Measurements from ENCODE around the gene PRAMEF12. TPM values are rescaled to one million over a fixed set of nuclear protein-coding genes. Genes with fewer than 3 reads are reported as not detected.
"Not testable (repeated sequence)": the region's sequence is repeated elsewhere in the genome, so short reads cannot be mapped to it uniquely, and the experiment has no call there.

The PRAMEF12 gene
- total RNA-seq, 2 experiments from 2014 or later, result not detected

- H3K4me1 Mint-ChIP-seq (ENCODE audit: low read depth); H3K9me3 Mint-ChIP-seq; POLR2A ChIA-PET; H3K27ac Mint-ChIP-seq; CTCF ChIA-PET; H3K36me3 Mint-ChIP-seq; H3K4me3 Mint-ChIP-seq; intact Hi-C loops (cut with micrococcal nuclease); DNase-seq: not testable (repeated sequence)
- peaks cover 20% of the 10 kb centered on the region for H3K27me3 Mint-ChIP-seq
These were observed 45.5 kb downstream of the PRAMEF12 start for GRCh38 chr1:12819061-12819460.

Other genes starting within 250 kb of the PRAMEF12 start
- 10 to 100 TPM; 57.6 to 58.8 TPM for gene DHRS3, start 155.5 kb upstream of the PRAMEF12 start, total RNA-seq
- gene AADACL4, start 129.7 kb upstream of the PRAMEF12 start, total RNA-seq, result not detected
- not detected for gene AADACL3, start 57.6 kb upstream of the PRAMEF12 start, total RNA-seq
- not detected for gene CFAP107, start 27.5 kb upstream of the PRAMEF12 start, total RNA-seq
- gene PRAMEF1, start 17.7 kb downstream of the PRAMEF12 start, total RNA-seq, result not detected
- gene PRAMEF11, start 57.7 kb downstream of the PRAMEF12 start, total RNA-seq, result not detected
- gene HNRNPCL1, start 75.0 kb downstream of the PRAMEF12 start, total RNA-seq, result not detected
- gene PRAMEF2, start 83.3 kb downstream of the PRAMEF12 start, total RNA-seq, result not detected
- not detected for gene PRAMEF4, start 112.5 kb downstream of the PRAMEF12 start, total RNA-seq
- not detected for gene PRAMEF10, start 124.5 kb downstream of the PRAMEF12 start, total RNA-seq
- not detected for gene PRAMEF7, start 142.9 kb downstream of the PRAMEF12 start, total RNA-seq
- not detected for gene PRAMEF6, start 173.8 kb downstream of the PRAMEF12 start, total RNA-seq

Data from activated CD4-positive, alpha-beta memory T cell treated with anti-CD3 and anti-CD28 coated beads for 36 hours (primary cell).